ENCODE measurements around the gene SH3GL1.
A peak's percentile ranks its signal among the peaks of the same experiment; 100 is the strongest.

The SH3GL1 gene

GRCh38 chr19:4396949-4397783 lies 3.2 kb downstream of the SH3GL1 start:
- DNase-seq = no peak

DNA sequence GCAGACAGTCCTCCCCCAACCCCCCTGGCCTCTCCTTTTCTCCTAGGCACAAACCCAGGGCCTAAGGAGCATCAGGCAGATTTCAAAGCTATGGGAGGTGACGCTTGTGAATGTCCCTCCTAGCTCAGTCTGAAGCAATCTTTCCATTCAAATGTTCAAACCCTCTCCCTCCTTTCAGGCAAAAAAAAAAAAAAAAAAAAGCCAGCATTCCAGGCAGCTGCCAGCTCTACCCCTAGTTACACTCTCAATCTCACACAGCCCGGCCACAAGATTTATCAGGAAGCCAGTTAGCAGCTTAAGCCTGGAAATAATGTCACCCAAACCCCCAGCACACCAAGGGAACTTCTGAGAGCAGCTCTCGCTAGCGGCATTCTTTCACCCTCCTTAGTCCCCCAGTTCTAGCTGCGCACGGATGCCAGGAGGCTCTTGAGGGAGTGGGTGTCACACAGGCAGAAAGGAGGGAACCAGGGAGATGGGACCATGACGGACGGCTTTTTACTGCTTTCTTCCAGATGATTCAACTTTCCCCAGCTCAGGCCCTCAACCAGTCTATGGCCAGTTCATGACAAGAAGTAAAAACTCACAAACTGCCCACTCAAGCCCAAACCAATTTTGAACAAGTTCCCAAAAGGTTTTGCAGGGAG lies 6.3 kb downstream of the SH3GL1 start:
- no peak for DNase-seq

DNA sequence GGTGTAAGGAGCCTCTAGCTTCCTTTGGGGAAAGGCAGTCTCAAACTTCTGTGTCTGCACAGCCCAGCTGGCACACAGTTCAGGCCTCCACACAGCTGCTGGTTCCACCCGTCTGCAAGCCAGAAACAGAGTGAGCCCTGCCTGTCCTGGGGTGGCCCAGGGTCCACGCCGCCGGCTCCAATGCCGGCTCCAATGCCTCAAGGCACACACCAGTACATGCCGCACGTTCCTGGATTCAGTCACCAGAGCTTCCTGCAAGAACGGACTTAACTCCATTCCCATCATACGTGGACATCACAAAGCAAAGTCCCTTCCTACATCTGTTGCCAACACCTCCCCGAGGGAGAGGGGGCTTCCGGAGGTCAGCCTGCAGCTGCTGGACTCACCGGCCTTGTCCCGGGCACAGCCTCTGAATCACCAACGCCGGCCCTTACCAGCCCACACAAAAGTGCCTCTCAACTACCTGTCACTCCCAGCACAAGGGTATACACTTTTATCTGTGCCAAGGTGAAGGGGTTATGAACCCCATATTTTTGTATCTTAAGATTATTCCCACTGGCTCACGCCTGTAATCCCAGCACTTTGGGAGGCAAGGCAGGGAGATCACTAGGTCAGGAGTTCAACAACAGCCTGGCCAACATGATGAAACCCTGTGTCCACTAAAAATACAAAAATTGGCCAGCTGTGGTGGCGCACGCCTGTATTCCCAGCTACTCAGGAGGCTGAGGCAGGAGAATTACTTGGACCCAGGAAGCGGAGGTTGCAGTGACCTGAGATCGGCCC lies 8.5 kb downstream of the SH3GL1 start:
- DNase-seq = no peak

- no peak for DNase-seq
Measured at GRCh38 chr19:4391306-4391693, 9.0 kb downstream of the SH3GL1 start.

- DNase-seq = no peak
Measured at GRCh38 chr19:4390567-4391305, 9.6 kb downstream of the SH3GL1 start.

GRCh38 chr19:4390017-4390566 lies 10.3 kb downstream of the SH3GL1 start:
- no peak for DNase-seq

GRCh38 chr19:4389511-4390016 lies 10.8 kb downstream of the SH3GL1 start:
- no peak for DNase-seq

DNA sequence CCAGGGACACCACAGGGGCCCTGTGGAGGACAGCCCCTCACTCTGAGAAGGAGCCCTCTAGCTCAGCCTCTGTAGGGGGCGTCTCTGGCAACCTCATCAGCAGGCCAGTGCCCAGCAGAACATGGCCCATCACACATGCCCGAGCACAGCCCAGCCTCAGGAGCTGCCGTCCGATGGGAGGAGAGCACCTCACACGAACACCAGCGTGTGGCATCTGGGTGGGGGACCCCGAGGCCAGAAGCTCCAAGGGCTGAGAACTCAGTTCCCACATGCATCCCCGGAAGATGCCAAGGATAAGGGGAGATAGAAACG lies 11.3 kb downstream of the SH3GL1 start:
- no peak for DNase-seq

GRCh38 chr19:4388337-4389063 lies 11.8 kb downstream of the SH3GL1 start:
- no peak for DNase-seq

- no peak for DNase-seq
Measured at GRCh38 chr19:4386041-4386782, 14.1 kb downstream of the SH3GL1 start.

- no peak for DNase-seq
Measured at GRCh38 chr19:4385291-4386040, 14.9 kb downstream of the SH3GL1 start.

GRCh38 chr19:4380254-4380727 lies 20.1 kb downstream of the SH3GL1 start:
- DNase-seq = peak; percentile 43

- peak; percentile 34 for DNase-seq
Measured at GRCh38 chr19:4379383-4380253, 20.7 kb downstream of the SH3GL1 start.

GRCh38 chr19:4378886-4379285 lies 21.5 kb downstream of the SH3GL1 start:
- DNase-seq = no peak

- no peak for DNase-seq
Measured at GRCh38 chr19:4376991-4377781, 23.2 kb downstream of the SH3GL1 start.

DNA sequence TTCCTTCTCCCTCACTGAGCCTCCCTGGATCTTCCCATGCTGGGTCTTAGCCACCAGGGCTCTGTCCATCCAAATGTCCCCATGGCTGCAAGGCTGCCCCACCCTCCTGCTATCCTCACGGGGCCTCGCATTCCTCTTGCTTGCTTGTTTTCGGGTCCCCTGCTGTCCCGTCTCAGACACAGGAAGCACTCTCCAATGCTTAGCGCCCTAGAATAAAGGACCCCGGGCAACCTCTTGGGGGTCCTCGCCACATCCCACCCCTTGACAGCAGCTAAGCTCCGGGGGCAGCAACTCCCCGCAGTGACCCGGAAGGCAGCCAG lies 23.7 kb downstream of the SH3GL1 start:
- DNase-seq = no peak

- DNase-seq = no peak
Measured at GRCh38 chr19:4376028-4376670, 24.2 kb downstream of the SH3GL1 start.
